Measurements from ENCODE around the gene TEAD3.
"Not testable (repeated sequence)": the region's sequence is repeated elsewhere in the genome, so short reads cannot be mapped to it uniquely, and the experiment has no call there.

The TEAD3 gene

GRCh38 chr6:35496841-35497570 lies at the start of gene TEAD3:
Gene TEAD3 (minus strand): TSS chr6:35497079.
- H3K4me3 ChIP-seq (ENCODE audit: low read depth, low read length) = peak within 1 kb of the TSS; percentile 28
- 0 out of 2 replicates have a peak, but pooled peaks have one; percentile 15 for TF ChIP-seq CTCF (IDR thresholded peaks at IDR 0.05; ENCODE audit: borderline replicate concordance, insufficient read depth, low read depth, low read length)

GRCh38 chr6:35544769-35545361 lies 48.0 kb upstream of the TEAD3 start:
- TF ChIP-seq CTCF (IDR thresholded peaks at IDR 0.05; ENCODE audit: borderline replicate concordance, insufficient read depth, low read depth, low read length) = no peak
- no peak overlapping the region for H3K4me3 ChIP-seq (ENCODE audit: low read depth, low read length)

- no peak for TF ChIP-seq CTCF (IDR thresholded peaks at IDR 0.05; ENCODE audit: borderline replicate concordance, insufficient read depth, low read depth, low read length)
- no peak overlapping the region for H3K4me3 ChIP-seq (ENCODE audit: low read depth, low read length)
Observed at GRCh38 chr6:35543459-35544193, 46.7 kb upstream of the TEAD3 start.

- no peak for TF ChIP-seq CTCF (IDR thresholded peaks at IDR 0.05; ENCODE audit: borderline replicate concordance, insufficient read depth, low read depth, low read length)
- no peak overlapping the region for H3K4me3 ChIP-seq (ENCODE audit: low read depth, low read length)
Observed at GRCh38 chr6:35541836-35542235, 45.0 kb upstream of the TEAD3 start.

- no peak for TF ChIP-seq CTCF (IDR thresholded peaks at IDR 0.05; ENCODE audit: borderline replicate concordance, insufficient read depth, low read depth, low read length)
- H3K4me3 ChIP-seq (ENCODE audit: low read depth, low read length) = no peak overlapping the region
Observed at GRCh38 chr6:35539223-35539622, 42.3 kb upstream of the TEAD3 start.

- not testable (repeated sequence) for H3K4me3 ChIP-seq (ENCODE audit: low read depth, low read length)
Observed at GRCh38 chr6:35535847-35536246, 39.0 kb upstream of the TEAD3 start.

GRCh38 chr6:35534407-35535170 lies 37.7 kb upstream of the TEAD3 start:
- H3K4me3 ChIP-seq (ENCODE audit: low read depth, low read length) = no peak overlapping the region
- no peak for TF ChIP-seq CTCF (IDR thresholded peaks at IDR 0.05; ENCODE audit: borderline replicate concordance, insufficient read depth, low read depth, low read length)
